K562 (cell line): ENCODE results near the gene MGAT5. TPM values are rescaled to one million over a fixed set of nuclear protein-coding genes. Genes with fewer than 3 reads are reported as not detected.

Experiments used
- ATAC-seq: fragments of 200-7000 bp; cut with Tn5 transposase; 3 replicates; pipeline ENCODE4 v1.9.1; 2020; ENCODE audit warnings: moderate library complexity
- BruUV-seq: library from RNA; stranded (reverse); fragments of 400-500 nt; replicated peaks from 2 replicates; lab custom pipeline; 2021; lab: Mats Ljungman, UMichigan
- CTCF ChIA-PET: fragments of 300-600 bp; formaldehyde crosslinking; extraction: SDS; loops from one replicate; lab custom pipeline; 2021; ENCODE audit warnings: low intra/inter-chr PET ratio; lab: Yijun Ruan, JAX
- POLR2A ChIA-PET: fragments of 300-600, 350-650 bp; sonication (Branson Sonifier 250); formaldehyde crosslinking; extraction: SDS; loops from one replicate; lab custom pipeline; 2021; ENCODE audit warnings: antibody characterized with exemption, inconsistent platforms; lab: Yijun Ruan, JAX
- DNase-seq, 4 experiments: peaks; one replicate each; pipeline versions ENCODE4 v3.0.0 to v3.0.0-alpha.2; 2011 to 2018; ENCODE audit warnings: low spot score in 3 of 4, mixed read lengths in 3 of 4; ENCODE audit errors: extremely low read depth in 1 of 4
- FAIRE-seq: peaks from 2 replicates; lab custom pipeline; 2011; peaks lifted over from hg19 to GRCh38; lab: Jason Lieb, UNC
- H2AFZ ChIP-seq: 2 replicates; pipeline ENCODE4 v1.6.0; 2011; ENCODE audit warnings: low read depth, low read length, control low read depth, inconsistent platforms
- H3K27ac ChIP-seq: fragments of 200-600 bp; 3 replicates; pipeline ENCODE4 v1.8.0; 2011; ENCODE audit warnings: low read depth, mild to moderate bottlenecking, control low read depth, inconsistent platforms, low read length, moderate library complexity, mixed read lengths; ENCODE audit errors: extremely low read depth
- H3K27me3 ChIP-seq, 2 experiments: fragments of 300-600 bp in 1 of 2; 2 replicates in 1 of 2; 3 replicates in 1 of 2; pipeline versions ENCODE4 v1.6.0 to v1.8.0; 2011; ENCODE audit warnings: inconsistent platforms in 2 of 2, low read length in 2 of 2, mild to moderate bottlenecking in 1 of 2, mixed read lengths in 1 of 2, moderate library complexity in 1 of 2; ENCODE audit not compliant: control insufficient read depth in 2 of 2, insufficient read depth in 2 of 2
- H3K36me3 ChIP-seq: fragments of 300-600 bp; 3 replicates; pipeline ENCODE4 v1.8.0; 2011; ENCODE audit warnings: mild to moderate bottlenecking, low read length, inconsistent platforms; ENCODE audit not compliant: control insufficient read depth, insufficient read depth
- H3K4me1 ChIP-seq, 2 experiments: fragments of 200-600 bp in 1 of 2; replicated peaks in 1 of 2; 2 replicates in 1 of 2; 3 replicates in 1 of 2; pipeline versions ENCODE4 v1.5.1 to v1.8.0; 2011; ENCODE audit warnings: inconsistent platforms in 2 of 2, low read length in 2 of 2, mild to moderate bottlenecking in 1 of 2, mixed read lengths in 1 of 2, moderate library complexity in 1 of 2; ENCODE audit not compliant: control insufficient read depth in 2 of 2, insufficient read depth in 2 of 2
- H3K4me2 ChIP-seq: 2 replicates; pipeline ENCODE4 v1.6.1; 2011; ENCODE audit warnings: low read length, control low read depth, inconsistent platforms, mixed read lengths; ENCODE audit not compliant: insufficient read depth
- H3K4me3 ChIP-seq: fragments of 200-600 bp; sonication (generic), shearing (Covaris generic); 2 replicates; pipeline ENCODE4 v1.5.1; 2016; ENCODE audit warnings: control low read depth, inconsistent platforms
- H3K79me2 ChIP-seq: fragments of 200-600 bp; 3 replicates; pipeline ENCODE4 v1.8.0; 2011; ENCODE audit warnings: low read length, inconsistent platforms; ENCODE audit not compliant: control insufficient read depth, insufficient read depth
- H3K9ac ChIP-seq, 2 experiments: 2 replicates each; pipeline versions ENCODE4 v1.6.0 to v1.6.1; 2011; ENCODE audit warnings: low read depth in 2 of 2, low read length in 2 of 2, control low read depth in 1 of 2, inconsistent platforms in 1 of 2, mild to moderate bottlenecking in 1 of 2, mixed read lengths in 1 of 2; ENCODE audit not compliant: insufficient read depth in 1 of 2
- H3K9me1 ChIP-seq: one replicate; pipeline ENCODE4 v1.6.0; 2011; ENCODE audit warnings: inconsistent platforms, mild to moderate bottlenecking, low read length, moderate library complexity; ENCODE audit not compliant: control insufficient read depth, insufficient read depth
- H3K9me3 ChIP-seq: replicated peaks from 2 replicates; pipeline ENCODE4 v1.5.1; 2011; ENCODE audit warnings: low read depth, low read length, inconsistent platforms; ENCODE audit not compliant: control insufficient read depth, insufficient read depth
- H4K20me1 ChIP-seq: replicated peaks from 2 replicates; pipeline ENCODE4 v1.6.1; 2011; ENCODE audit warnings: low read length, inconsistent platforms, mixed read lengths; ENCODE audit not compliant: control insufficient read depth, insufficient read depth
- CHD4 ChIP-seq: fragments of 200-600 bp; sonication (generic); IDR thresholded peaks from 3 replicates; pipeline ENCODE4 v1.6.1; 2012; ENCODE audit warnings: low read depth, mild to moderate bottlenecking, mixed read lengths, low read length, inconsistent platforms; ENCODE audit not compliant: insufficient read depth, insufficient replicate concordance, poor library complexity, severe bottlenecking
- CUX1 ChIP-seq: fragments of 200-800 bp; sonication (Bioruptor generic); IDR thresholded peaks from 2 replicates; pipeline ENCODE4 v1.6.1; 2016; ENCODE audit warnings: missing genetic modification characterization, missing compliant biosample characterization
- ERF ChIP-seq: fragments of 450-650 bp; formaldehyde crosslinking; IDR thresholded peaks from 2 replicates; pipeline ENCODE4 v1.4.0; 2020; ENCODE audit warnings: mild to moderate bottlenecking, mixed read lengths
- GABPB1 ChIP-seq: sonication (generic); formaldehyde crosslinking; IDR thresholded peaks from 2 replicates; pipeline ENCODE4 v1.8.0; 2022; ENCODE audit warnings: mild to moderate bottlenecking, missing genetic modification reagents
- HNRNPLL ChIP-seq: fragments of 200-400 bp; formaldehyde crosslinking; IDR thresholded peaks from 2 replicates; pipeline ENCODE4 v1.6.1; 2017; ENCODE audit warnings: low read length, low read depth, mild to moderate bottlenecking; ENCODE audit not compliant: poor library complexity, severe bottlenecking
- MXI1 ChIP-seq: IDR thresholded peaks from 2 replicates; pipeline ENCODE4 v1.6.1; 2011; ENCODE audit warnings: low read depth, mild to moderate bottlenecking, improper control_type of control experiment, low read length
- RBM17 ChIP-seq: fragments of 200-400 bp; formaldehyde crosslinking; IDR thresholded peaks from 2 replicates; pipeline ENCODE4 v1.6.1; 2017; ENCODE audit warnings: low read depth, mild to moderate bottlenecking, low read length, borderline replicate concordance
- SPI1 ChIP-seq: IDR thresholded peaks from 2 replicates; pipeline ENCODE4 v1.6.1; 2011; ENCODE audit warnings: low read depth, low read length, control low read depth, borderline replicate concordance
- ZBTB2 ChIP-seq: fragments of 450-650 bp; IDR thresholded peaks from 2 replicates; pipeline ENCODE4 v1.6.1; 2016; ENCODE audit warnings: antibody characterized with exemption
- ZMIZ1 ChIP-seq, 2 experiments: fragments of 150-350 bp in 1 of 2; IDR thresholded peaks; 2 replicates each; pipeline ENCODE4 v1.6.1; 2012 to 2016; ENCODE audit warnings: low read depth in 2 of 2, low read length in 2 of 2, mild to moderate bottlenecking in 1 of 2, moderate library complexity in 1 of 2
- ZNF75A ChIP-seq: fragments of 450-650 bp; formaldehyde crosslinking; IDR thresholded peaks from 2 replicates; pipeline ENCODE4 v1.4.0; 2020; ENCODE audit warnings: mild to moderate bottlenecking
- WGBS: fragments of 100-300 bp; shearing (Covaris generic); methylation state at CpG from one replicate; pipeline ENCODE4 v1.1.6; 2016; ENCODE audit warnings: low coverage, mixed read lengths; ENCODE audit not compliant: insufficient coverage; ENCODE audit errors: missing lambda C conversion rate; 5-methylcytosine and 5-hydroxymethylcytosine counted together
- in situ Hi-C: fragments of 300-500 bp; cut with MboI; formaldehyde crosslinking; loops from 4 replicates; pipeline ENCODE4 v1.15.0; 2018; ENCODE audit warnings: inconsistent platforms, mixed read lengths
- intact Hi-C: fragments of 100-400 bp; cut with micrococcal nuclease; formaldehyde crosslinking; loops from 2 replicates; pipeline ENCODE4 v1.14.2; 2022
- polyA plus RNA-seq, 8 experiments: library from polyadenylated mRNA; depleted of rRNA in 4 of 8; stranded (reverse) in 5 of 8; unstranded in 3 of 8; fragments of >200 nt; fragmentation: Nextera tagmentation in 2 of 8; fragmentation: Illumina TruSeq in 1 of 8; extraction: Ambion mirVana in 2 of 8; extraction: Trizol in 1 of 8; gene quantifications; 2 replicates each; pipeline versions ENCODE4 v1.2.1 to v1.2.3, GENCODE V29; 2011 to 2014; ENCODE audit warnings: inconsistent platforms in 1 of 8, missing spikeins in 1 of 8
- total RNA-seq, 7 experiments: library from RNA; depleted of rRNA in 6 of 7; stranded (reverse); fragments of >200 nt in 6 of 7; fragmentation: Illumina TruSeq in 2 of 7; extraction: Trizol in 2 of 7; gene quantifications; 2 replicates each; pipeline versions ENCODE4 v1.2.1 to v1.2.3, GENCODE V29; 2011 to 2021; ENCODE audit warnings: low replicate concordance in 1 of 7

MGAT5 gene
- total and polyA plus RNA-seq, 9 of the 15 experiments (the other 6 are each of a cell fraction or from before 2014, with no cell fraction given), result 1.6 to 18.6 (median 11.1) TPM

- ChIA-PET CTCF (no interaction called here), POLR2A (interaction anchor here (0.8 kb wide), 1 partner anchor 9 kb away, joined by 3 read pairs; no protein-coding TSS in a partner anchor)
- Histone ChIP-seq H4K20me1 (no peaks in the 10 kb centered on the region), H3K4me3 (no peak overlapping the region), H3K4me2 (no peak overlapping the region), H3K9me1 (no peaks in the 10 kb centered on the region), H3K27me3 (no peaks in the 10 kb centered on the region), H3K27ac (no peak overlapping the region), H3K36me3 (no peaks in the 10 kb centered on the region), H3K9ac (no peak overlapping the region), H3K79me2 (no peaks in the 10 kb centered on the region), H3K4me1 (peaks cover 0 to 4% of the 10 kb centered on the region in 2 experiments; a peak in 2 of 5 replicates), H2AFZ (no peak overlapping the region), H3K9me3 (no peaks in the 10 kb centered on the region)
- FAIRE-seq (no peak), DNase-seq (no peak), ATAC-seq (no peak)
- intact Hi-C loops (no loop called here), in situ Hi-C loops (loop anchor here (25.0 kb wide), 2 partner anchors 289 to 514 kb away; no protein-coding TSS in a partner anchor)
- no TSS peak for BruUV-seq
- WGBS, result 14% methylated on average over 2 of the region's 2 CpGs
- TF ChIP-seq RBM17 (no peak), ZMIZ1 (IDR thresholded peaks at IDR 0.05; ENCODE audit: low read depth in 2 of 2, low read length in 2 of 2) (no peak), CHD4 (no peak), GABPB1 (CRISPR knock-in tag) (no peak), ZNF75A (CRISPR knock-in tag) (no peak), CUX1 (CRISPR knock-in tag) (no peak), ZBTB2 (no peak), ERF (CRISPR knock-in tag) (no peak), SPI1 (no peak), HNRNPLL (no peak), MXI1 (no peak)
Measured at GRCh38 chr2:134401789-134402188, 147.9 kb downstream of the MGAT5 start.
